ENCODE measurements around the gene KLHL28. TPM values are rescaled to one million over a fixed set of nuclear protein-coding genes. Genes with fewer than 3 reads are reported as not detected.

The KLHL28 gene
- total and polyA plus RNA-seq, 11 donors = 2.1 to 13.5 (median 10.2) TPM

DNA sequence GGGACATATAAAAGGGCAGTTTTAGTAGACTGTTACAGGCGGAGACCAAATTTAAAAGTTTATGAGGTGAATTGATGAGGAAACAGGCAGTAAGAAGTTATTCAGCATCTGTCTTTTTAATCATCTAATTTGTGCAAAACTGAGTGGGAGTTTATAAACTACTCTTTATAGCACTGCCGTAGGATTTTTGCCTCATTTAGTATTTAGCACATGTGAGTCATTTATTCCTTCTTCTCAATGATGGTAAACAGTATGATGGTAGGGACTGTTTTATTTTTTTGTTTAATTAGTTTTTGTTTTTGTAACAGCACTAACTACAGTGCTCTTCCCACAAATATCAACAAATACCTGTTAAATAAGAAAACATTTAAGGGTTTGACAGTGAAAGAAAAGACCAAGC is 20.8 kb upstream of the KLHL28 start:
- Histone ChIP-seq H3K9me3 (no peaks in the 10 kb centered on the region), H3K36me3 (no peaks in the 10 kb centered on the region), H3K4me1 (peaks cover 0 to 32% (median 17%) of the 10 kb centered on the region in 12 donors), H3K4me3 (no peak overlapping the region), H3K27me3 (no peaks in the 10 kb centered on the region), H3K27ac (no peak overlapping the region)
- DNase-seq (no peak), ATAC-seq (no peak)
- WGBS, 4 donors = 68 to 71% (median 68%) methylated on average over 2 of the region's 2 CpGs
- intact Hi-C loops (cut with DNase I) = no loop called here
- TF ChIP-seq, protein P1, sequence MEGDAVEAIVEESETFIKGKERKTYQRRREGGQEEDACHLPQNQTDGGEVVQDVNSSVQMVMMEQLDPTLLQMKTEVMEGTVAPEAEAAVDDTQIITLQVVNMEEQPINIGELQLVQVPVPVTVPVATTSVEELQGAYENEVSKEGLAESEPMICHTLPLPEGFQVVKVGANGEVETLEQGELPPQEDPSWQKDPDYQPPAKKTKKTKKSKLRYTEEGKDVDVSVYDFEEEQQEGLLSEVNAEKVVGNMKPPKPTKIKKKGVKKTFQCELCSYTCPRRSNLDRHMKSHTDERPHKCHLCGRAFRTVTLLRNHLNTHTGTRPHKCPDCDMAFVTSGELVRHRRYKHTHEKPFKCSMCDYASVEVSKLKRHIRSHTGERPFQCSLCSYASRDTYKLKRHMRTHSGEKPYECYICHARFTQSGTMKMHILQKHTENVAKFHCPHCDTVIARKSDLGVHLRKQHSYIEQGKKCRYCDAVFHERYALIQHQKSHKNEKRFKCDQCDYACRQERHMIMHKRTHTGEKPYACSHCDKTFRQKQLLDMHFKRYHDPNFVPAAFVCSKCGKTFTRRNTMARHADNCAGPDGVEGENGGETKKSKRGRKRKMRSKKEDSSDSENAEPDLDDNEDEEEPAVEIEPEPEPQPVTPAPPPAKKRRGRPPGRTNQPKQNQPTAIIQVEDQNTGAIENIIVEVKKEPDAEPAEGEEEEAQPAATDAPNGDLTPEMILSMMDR (IDR thresholded peaks at IDR 0.05) = no peak
- no peak for TF ChIP-seq POLR2A (IDR thresholded peaks at IDR 0.05)

DNA sequence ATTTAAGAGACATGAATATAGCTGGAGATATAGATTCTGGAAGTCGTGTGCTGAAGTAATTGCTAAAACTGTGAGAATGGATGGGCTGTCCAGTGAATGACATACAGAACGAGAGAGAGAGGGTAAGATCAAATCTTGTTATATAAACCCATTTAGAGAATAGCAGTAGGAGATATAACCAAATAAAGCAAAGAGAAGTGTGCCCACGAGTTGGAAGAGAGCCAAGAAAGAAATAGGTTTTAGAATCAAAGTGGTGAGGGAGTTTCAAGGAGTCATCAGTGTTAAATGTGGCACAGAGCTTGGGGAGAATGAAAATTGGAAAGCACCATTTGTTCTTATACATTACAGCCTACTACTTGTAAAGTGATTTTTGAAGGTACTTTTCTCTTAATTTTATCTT is 19.5 kb upstream of the KLHL28 start:
- Histone ChIP-seq H3K4me1 (peaks cover 0 to 32% (median 17%) of the 10 kb centered on the region in 12 donors), H3K9me3 (no peaks in the 10 kb centered on the region), H3K27ac (no peak overlapping the region), H3K36me3 (no peaks in the 10 kb centered on the region), H3K27me3 (no peaks in the 10 kb centered on the region), H3K4me3 (no peak overlapping the region)
- DNase-seq (no peak), ATAC-seq (no peak)
- 59 to 67% (median 64%) methylated on average over 3 of the region's 3 CpGs for WGBS, 4 donors
- intact Hi-C loops (cut with DNase I) = no loop called here
- no peak for TF ChIP-seq POLR2A (IDR thresholded peaks at IDR 0.05)
- TF ChIP-seq, protein P1 (IDR thresholded peaks at IDR 0.05) = no peak

DNA sequence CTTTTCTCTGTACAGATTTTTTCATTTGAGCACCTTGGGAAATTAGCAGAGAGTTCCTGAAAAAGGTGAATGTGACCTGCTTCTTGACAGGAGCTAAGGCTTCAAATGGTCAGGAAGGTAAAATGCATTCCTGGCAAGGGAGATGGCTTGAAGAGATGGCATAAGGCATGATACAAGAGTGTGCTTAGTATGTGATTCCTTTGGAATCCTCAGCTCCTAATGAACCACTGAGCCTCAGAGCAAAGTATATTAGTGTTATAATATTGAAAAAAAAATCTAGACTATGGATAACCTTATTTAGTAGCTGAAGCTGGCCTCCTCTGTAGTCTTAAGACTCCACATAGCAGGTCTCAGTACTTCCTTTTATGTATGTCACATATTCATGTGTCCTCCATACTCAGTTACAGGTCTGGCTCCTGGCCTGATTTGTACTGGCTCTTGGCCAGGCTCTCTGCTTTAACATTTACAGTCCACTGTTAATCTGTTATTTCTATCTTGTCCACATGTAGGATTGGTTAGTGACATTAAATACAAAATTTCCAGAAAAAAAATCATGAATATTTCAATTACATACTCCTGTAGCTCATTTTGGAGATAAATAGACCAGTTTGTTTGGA is 18.1 kb upstream of the KLHL28 start:
- intact Hi-C loops (cut with DNase I) = no loop called here
- H3K4me1 ChIP-seq = peaks cover 0 to 32% (median 17%) of the 10 kb centered on the region in 12 donors
- no peak overlapping the region for H3K4me3 ChIP-seq
- DNase-seq = peak in 4 of 5 donors; percentile 27 to 65 (median 46)
- H3K27me3 ChIP-seq = no peaks in the 10 kb centered on the region
- no peaks in the 10 kb centered on the region for H3K9me3 ChIP-seq
- peak overlapping the region in 1 of 12 donors; percentile 14 for H3K27ac ChIP-seq
- TF ChIP-seq POLR2A (IDR thresholded peaks at IDR 0.05) = no peak
- ATAC-seq = peak in 3 of 4 donors; percentile 60 to 67 (median 63)
- no peaks in the 10 kb centered on the region for H3K36me3 ChIP-seq

DNA sequence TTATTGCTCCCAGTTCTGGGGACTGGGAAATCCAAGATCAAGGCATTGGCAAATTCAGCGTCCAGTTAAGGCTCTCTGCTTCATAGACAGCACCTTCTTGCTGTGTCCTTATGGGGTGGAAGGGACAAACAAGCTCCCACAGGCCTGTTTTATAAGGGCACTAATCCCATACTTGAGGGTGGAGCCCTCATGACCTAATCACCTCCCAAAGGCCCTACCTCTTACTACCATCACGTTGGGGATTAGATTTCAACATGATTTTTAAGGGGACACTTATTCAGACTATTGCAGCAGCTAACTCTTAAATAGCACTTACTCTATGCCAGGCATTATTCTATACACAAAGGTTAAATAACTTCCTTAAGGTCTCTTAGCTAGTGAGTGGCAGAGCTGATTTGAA is 17.5 kb upstream of the KLHL28 start:
- TF ChIP-seq POLR2A (IDR thresholded peaks at IDR 0.05) = no peak
- TF ChIP-seq, protein P1 (IDR thresholded peaks at IDR 0.05) = no peak
- no peak for ATAC-seq
- WGBS, 4 donors = 55 to 65% (median 58%) methylated on average over 2 of the region's 2 CpGs

DNA sequence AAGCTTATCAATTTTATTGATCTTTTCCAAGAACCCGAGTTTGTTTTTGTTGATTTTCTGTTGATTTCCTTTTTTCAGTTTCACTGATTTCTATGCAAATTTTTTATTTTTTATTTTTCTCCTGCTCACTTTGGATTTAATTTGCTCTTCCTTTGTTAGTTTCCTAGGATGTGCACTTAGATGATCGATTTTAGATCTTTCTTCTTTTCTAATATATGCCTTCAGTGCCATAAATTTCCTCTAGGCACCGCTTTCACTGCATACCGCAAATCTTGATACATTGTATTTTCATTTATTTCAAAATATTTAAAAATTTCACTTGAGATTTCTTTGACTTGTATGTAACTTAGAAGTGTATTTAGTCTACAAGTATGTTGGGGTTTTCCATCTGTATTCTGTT is 9.7 kb upstream of the KLHL28 start:
- TF ChIP-seq POLR2A (IDR thresholded peaks at IDR 0.05) = no peak
- TF ChIP-seq, protein P1 (IDR thresholded peaks at IDR 0.05) = no peak
- WGBS, 4 donors = 94 to 97% (median 95%) methylated on average over 4 of the region's 4 CpGs
- Histone ChIP-seq H3K9me3 (peaks cover 0 to 15% (median 3%) of the 10 kb centered on the region in 12 donors), H3K36me3 (peaks cover 0 to 5% (median 0%) of the 10 kb centered on the region in 9 donors), H3K4me3 (no peak overlapping the region), H3K27me3 (no peaks in the 10 kb centered on the region), H3K27ac (no peak overlapping the region), H3K4me1 (peaks cover 0 to 32% (median 16%) of the 10 kb centered on the region in 12 donors)
- ATAC-seq (no peak), DNase-seq (no peak)
- intact Hi-C loops (cut with DNase I) = loop anchor here in 1 of 10 donors (2.0 kb wide), 1 partner anchor 19 kb away; no protein-coding TSS in a partner anchor

More for the DNA sequence above, 17.5 kb upstream of the KLHL28 start:
- intact Hi-C loops (cut with DNase I) = no loop called here
- no peak for DNase-seq
- H3K4me1 ChIP-seq = peaks cover 0 to 32% (median 17%) of the 10 kb centered on the region in 12 donors
- H3K36me3 ChIP-seq = no peaks in the 10 kb centered on the region
- H3K27me3 ChIP-seq = no peaks in the 10 kb centered on the region
- no peak overlapping the region for H3K27ac ChIP-seq
- H3K4me3 ChIP-seq = no peak overlapping the region
- no peaks in the 10 kb centered on the region for H3K9me3 ChIP-seq

All from heart left ventricle (tissue), 16 donors.